ENCODE results near the gene RNF31.

DNA sequence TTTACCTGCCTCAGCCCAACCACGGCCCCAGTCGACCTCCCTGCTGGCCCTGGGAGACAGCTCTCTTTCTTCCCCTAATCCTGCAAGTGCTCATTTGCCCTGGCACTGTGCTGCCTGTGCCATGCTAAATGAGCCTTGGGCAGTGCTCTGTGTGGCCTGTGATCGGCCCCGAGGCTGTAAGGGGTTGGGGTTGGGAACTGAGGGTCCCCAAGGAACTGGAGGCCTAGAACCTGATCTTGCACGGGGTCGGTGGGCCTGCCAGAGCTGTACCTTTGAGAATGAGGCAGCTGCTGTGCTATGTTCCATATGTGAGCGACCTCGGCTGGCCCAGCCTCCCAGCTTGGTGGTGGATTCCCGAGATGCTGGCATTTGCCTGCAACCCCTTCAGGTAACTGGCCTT, 2.8 kb downstream of the RNF31 start:
- TF ChIP-seq, protein P1, sequence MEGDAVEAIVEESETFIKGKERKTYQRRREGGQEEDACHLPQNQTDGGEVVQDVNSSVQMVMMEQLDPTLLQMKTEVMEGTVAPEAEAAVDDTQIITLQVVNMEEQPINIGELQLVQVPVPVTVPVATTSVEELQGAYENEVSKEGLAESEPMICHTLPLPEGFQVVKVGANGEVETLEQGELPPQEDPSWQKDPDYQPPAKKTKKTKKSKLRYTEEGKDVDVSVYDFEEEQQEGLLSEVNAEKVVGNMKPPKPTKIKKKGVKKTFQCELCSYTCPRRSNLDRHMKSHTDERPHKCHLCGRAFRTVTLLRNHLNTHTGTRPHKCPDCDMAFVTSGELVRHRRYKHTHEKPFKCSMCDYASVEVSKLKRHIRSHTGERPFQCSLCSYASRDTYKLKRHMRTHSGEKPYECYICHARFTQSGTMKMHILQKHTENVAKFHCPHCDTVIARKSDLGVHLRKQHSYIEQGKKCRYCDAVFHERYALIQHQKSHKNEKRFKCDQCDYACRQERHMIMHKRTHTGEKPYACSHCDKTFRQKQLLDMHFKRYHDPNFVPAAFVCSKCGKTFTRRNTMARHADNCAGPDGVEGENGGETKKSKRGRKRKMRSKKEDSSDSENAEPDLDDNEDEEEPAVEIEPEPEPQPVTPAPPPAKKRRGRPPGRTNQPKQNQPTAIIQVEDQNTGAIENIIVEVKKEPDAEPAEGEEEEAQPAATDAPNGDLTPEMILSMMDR (IDR thresholded peaks at IDR 0.05; ENCODE audit: low read length): no peak
- no peak for TF ChIP-seq EZH2 (IDR thresholded peaks at IDR 0.05; ENCODE audit: borderline replicate concordance, low read length)
